HCT116 (cell line): ENCODE results near the gene CYRIA. TPM values are rescaled to one million over a fixed set of nuclear protein-coding genes. Genes with fewer than 3 reads are reported as not detected.

Source experiments
- ATAC-seq: fragments of 200-7000 bp; cut with Tn5 transposase; 2 replicates; pipeline ENCODE4 v1.9.1; 2020; ENCODE audit warnings: mild to moderate bottlenecking, moderate library complexity
- BruUV-seq: library from RNA; stranded (reverse); fragments of 400-500 nt; replicated peaks from 2 replicates; lab custom pipeline; 2021; lab: Mats Ljungman, UMichigan
- CTCF ChIA-PET: fragments of 300-600 bp; sonication (Branson Sonifier 250); formaldehyde crosslinking; loops from one replicate; lab custom pipeline; 2021; ENCODE audit warnings: antibody characterized with exemption; lab: Charles Lee
- POLR2A ChIA-PET: fragments of 300-600, 350-600 bp; sonication (Branson Sonifier 250); formaldehyde crosslinking; loops from one replicate; lab custom pipeline; 2021; ENCODE audit warnings: antibody characterized with exemption; lab: Charles Lee
- RAD21 ChIA-PET, 2 experiments: fragments of 300-600 bp; sonication (Branson Sonifier 250); formaldehyde crosslinking; loops; one replicate each; lab custom pipeline; 2023; ENCODE audit warnings: low total read pairs in 2 of 2; ENCODE audit not compliant: uncharacterized antibody in 2 of 2, unreplicated experiment in 2 of 2, low non-redundant PET in 1 of 2; lab: Charles Lee
- DNase-seq: peaks from one replicate; pipeline ENCODE4 v3.0.0-alpha.2; 2010; ENCODE audit warnings: low read depth, low spot score
- H2AFZ ChIP-seq: fragments of 200-600 bp; shearing (Covaris generic), sonication (generic); 2 replicates; pipeline ENCODE4 v1.6.1; 2017; ENCODE audit warnings: low read depth, mixed run types, mixed read lengths, antibody characterized with exemption, low read length; ENCODE audit not compliant: poor library complexity, severe bottlenecking
- H3K27ac ChIP-seq: 2 replicates; pipeline ENCODE4 v1.5.1; 2012; ENCODE audit warnings: low read depth, low read length
- H3K27me3 ChIP-seq: fragments of 200-600 bp; sonication (generic); 2 replicates; pipeline ENCODE4 v1.6.1; 2016; ENCODE audit warnings: mixed run types, low read length, mixed read lengths; ENCODE audit not compliant: insufficient read depth
- H3K36me3 ChIP-seq, 2 experiments: fragments of 200-500 bp in 1 of 2; fragments of 200-600 bp in 1 of 2; sonication (Bioruptor generic) in 1 of 2; sonication (generic) in 1 of 2; 2 replicates each; pipeline versions ENCODE4 v1.5.1 to v1.6.1; 2014 to 2016; ENCODE audit warnings: low read length in 2 of 2, inconsistent platforms in 1 of 2, mixed read lengths in 1 of 2, mixed run types in 1 of 2; ENCODE audit not compliant: insufficient read depth in 2 of 2, control insufficient read depth in 1 of 2
- H3K4me1 ChIP-seq, 2 experiments: fragments of 200-600 bp in 1 of 2; sonication (generic) in 1 of 2; 2 replicates each; pipeline versions ENCODE4 v1.5.1 to v1.6.1; 2012 to 2017; ENCODE audit warnings: low read length in 2 of 2, inconsistent platforms in 1 of 2, mild to moderate bottlenecking in 1 of 2, mixed read lengths in 1 of 2, mixed run types in 1 of 2, moderate library complexity in 1 of 2; ENCODE audit not compliant: insufficient read depth in 2 of 2, control insufficient read depth in 1 of 2
- H3K4me2 ChIP-seq: fragments of 200-600 bp; sonication (generic); 2 replicates; pipeline ENCODE4 v1.6.1; 2017; ENCODE audit warnings: mixed run types, low read length, mixed read lengths
- H3K4me3 ChIP-seq, 2 experiments: fragments of 200-600 bp in 1 of 2; sonication (generic) in 1 of 2; replicated peaks in 1 of 2; 2 replicates each; pipeline ENCODE4 v1.5.1; 2011 to 2016; ENCODE audit warnings: low read length in 2 of 2, control low read depth in 1 of 2, low read depth in 1 of 2, mild to moderate bottlenecking in 1 of 2, mixed read lengths in 1 of 2, mixed run types in 1 of 2
- H3K79me2 ChIP-seq: fragments of 200-600 bp; sonication (generic); 2 replicates; pipeline ENCODE4 v1.6.1; 2017; ENCODE audit warnings: mild to moderate bottlenecking, mixed run types, low read length, moderate library complexity, mixed read lengths; ENCODE audit not compliant: insufficient read depth
- H3K9ac ChIP-seq: fragments of 200-600 bp; sonication (generic); 2 replicates; pipeline ENCODE4 v1.6.1; 2016; ENCODE audit warnings: low read length, mixed read lengths
- H3K9me2 ChIP-seq: fragments of 200-600 bp; sonication (generic), shearing (Covaris generic); 2 replicates; pipeline ENCODE4 v1.6.1; 2017; ENCODE audit warnings: mixed run types, mild to moderate bottlenecking, moderate library complexity; ENCODE audit not compliant: insufficient read depth
- H3K9me3 ChIP-seq, 2 experiments: fragments of 200-500 bp in 1 of 2; fragments of 200-600 bp in 1 of 2; sonication (Bioruptor generic) in 1 of 2; sonication (generic) in 1 of 2; 2 replicates each; pipeline ENCODE4 v1.6.1; 2014 to 2017; ENCODE audit warnings: low read length in 2 of 2, mixed read lengths in 2 of 2, inconsistent platforms in 1 of 2, low read depth in 1 of 2, mild to moderate bottlenecking in 1 of 2, mixed run types in 1 of 2, moderate library complexity in 1 of 2; ENCODE audit not compliant: control insufficient read depth in 1 of 2, insufficient read depth in 1 of 2
- H4K20me1 ChIP-seq: fragments of 200-600 bp; sonication (generic), shearing (Covaris generic); 2 replicates; pipeline ENCODE4 v1.6.1; 2017; ENCODE audit warnings: mixed run types, mild to moderate bottlenecking, moderate library complexity; ENCODE audit not compliant: insufficient read depth
- CBX3 ChIP-seq: IDR thresholded peaks from 2 replicates; pipeline ENCODE4 v1.6.1; 2012; ENCODE audit warnings: low read depth
- CEBPB ChIP-seq: IDR thresholded peaks from 2 replicates; pipeline ENCODE4 v1.6.1; 2012; ENCODE audit warnings: low read depth
- EGR1 ChIP-seq: IDR thresholded peaks from 2 replicates; pipeline ENCODE4 v1.6.1; 2012; ENCODE audit warnings: low read depth
- EZH2phosphoT487 ChIP-seq: fragments of 200-600 bp; IDR thresholded peaks from 2 replicates; pipeline ENCODE4 v1.6.1; 2018; ENCODE audit warnings: antibody characterized with exemption, borderline replicate concordance
- JUND ChIP-seq: IDR thresholded peaks from 2 replicates; pipeline ENCODE4 v1.6.1; 2012
- POLR2A ChIP-seq: IDR thresholded peaks from 2 replicates; pipeline ENCODE4 v1.7.0; 2011; ENCODE audit warnings: borderline replicate concordance; ENCODE audit not compliant: insufficient read depth, insufficient read length; ENCODE audit errors: extremely low read depth
- RAD21 ChIP-seq: IDR thresholded peaks from 2 replicates; pipeline ENCODE4 v1.6.1; 2012; ENCODE audit warnings: low read depth, mild to moderate bottlenecking
- SIN3A ChIP-seq: IDR thresholded peaks from 2 replicates; pipeline ENCODE4 v1.6.1; 2012; ENCODE audit warnings: low read depth
- SP1 ChIP-seq: IDR thresholded peaks from 2 replicates; pipeline ENCODE4 v1.6.1; 2012; ENCODE audit warnings: low read depth
- TCF7L2 ChIP-seq: IDR thresholded peaks from 2 replicates; pipeline ENCODE4 v1.7.0; 2011; ENCODE audit warnings: borderline replicate concordance, inconsistent platforms; ENCODE audit not compliant: insufficient read depth, insufficient read length; ENCODE audit errors: extremely low read depth
- YY1 ChIP-seq: IDR thresholded peaks from 2 replicates; pipeline ENCODE4 v1.6.1; 2011; ENCODE audit warnings: low read length, low read depth, moderate library complexity, mild to moderate bottlenecking; ENCODE audit not compliant: insufficient replicate concordance; ENCODE audit errors: extremely low read depth
- ZFX ChIP-seq: fragments of 450-650 bp; IDR thresholded peaks from 2 replicates; pipeline ENCODE4 v1.6.1; 2017
- ZNF274 ChIP-seq: fragments of 200-500 bp; sonication (Bioruptor generic); IDR thresholded peaks from 2 replicates; pipeline ENCODE4 v1.6.1; 2014; ENCODE audit warnings: mild to moderate bottlenecking, low read depth, low read length, inconsistent platforms
- intact Hi-C: fragments of 100-400 bp; cut with micrococcal nuclease; formaldehyde crosslinking; loops from 2 replicates; pipeline ENCODE4 v1.10.0; 2022
- total RNA-seq: library from RNA; stranded (reverse); gene quantifications from one replicate; pipeline ENCODE4 v1.2.1, GENCODE V29; 2021; ENCODE audit not compliant: unreplicated experiment
- TF ChIP-seq, protein P1 (sequence below): IDR thresholded peaks from 2 replicates; pipeline ENCODE4 v1.6.1; 2012; ENCODE audit warnings: low read depth
- TF ChIP-seq, protein P2 (sequence below), 3 experiments: fragments of 200-600 bp in 1 of 3; sonication (generic) in 1 of 3; IDR thresholded peaks in 2 of 3; conservative IDR thresholded peaks in 1 of 3; 2 replicates each; pipeline ENCODE4 v1.5.1; 2012 to 2017; ENCODE audit warnings: low read depth in 2 of 3, low read length in 2 of 3, antibody characterized with exemption in 1 of 3, borderline replicate concordance in 1 of 3, control low read depth in 1 of 3, mild to moderate bottlenecking in 1 of 3, mixed read lengths in 1 of 3, mixed run types in 1 of 3, moderate library complexity in 1 of 3; ENCODE audit not compliant: insufficient read depth in 1 of 3

CYRIA gene
- total RNA-seq, 1 experiment from 2014 or later, result 0.44 TPM

DNA sequence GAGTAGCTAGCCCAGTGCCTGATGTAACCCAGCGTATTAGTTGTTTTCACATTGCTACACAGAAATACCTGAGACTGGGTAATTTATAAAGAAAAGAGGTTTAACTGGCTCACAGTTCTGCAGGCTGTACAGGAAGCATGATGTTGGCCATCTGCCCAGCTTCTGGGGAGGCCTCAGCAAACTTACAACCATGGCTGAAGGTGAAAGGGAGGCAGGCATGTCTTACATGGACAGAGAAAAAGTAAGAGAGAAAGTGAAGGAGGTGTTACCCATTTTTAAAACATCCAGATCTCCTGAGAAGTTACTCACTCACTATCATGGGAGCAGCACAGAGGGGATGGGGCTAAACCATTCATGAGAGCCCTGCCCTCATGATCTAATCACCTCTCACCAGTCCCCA is 6.1 kb upstream of the CYRIA start:
- no peak for ATAC-seq
- peaks cover 36% of the 10 kb centered on the region for H3K27me3 ChIP-seq
- no peak overlapping the region for H3K4me3 ChIP-seq
- H3K79me2 ChIP-seq, result no peaks in the 10 kb centered on the region
- ChIA-PET RAD21 (no interaction called here), POLR2A (no interaction called here), CTCF (no interaction called here)
- H2AFZ ChIP-seq, result no peak overlapping the region
- H4K20me1 ChIP-seq, result no peaks in the 10 kb centered on the region
- H3K4me1 ChIP-seq, result no peaks in the 10 kb centered on the region
- DNase-seq, result no peak
- no peak overlapping the region for H3K27ac ChIP-seq
- H3K9me2 ChIP-seq, result no peaks in the 10 kb centered on the region
- no peaks in the 10 kb centered on the region for H3K9me3 ChIP-seq
- BruUV-seq, result no TSS peak
- H3K9ac ChIP-seq, result no peak overlapping the region
- no peak for TF ChIP-seq ZNF274
- no peak for TF ChIP-seq CBX3
- TF ChIP-seq ZFX, result no peak
- TF ChIP-seq POLR2A, result no peak
- no peak for TF ChIP-seq CEBPB
- no peak for TF ChIP-seq EZH2phosphoT487
- intact Hi-C loops, result no loop called here
- H3K4me2 ChIP-seq, result no peak overlapping the region
- H3K36me3 ChIP-seq, result no peaks in the 10 kb centered on the region

DNA sequence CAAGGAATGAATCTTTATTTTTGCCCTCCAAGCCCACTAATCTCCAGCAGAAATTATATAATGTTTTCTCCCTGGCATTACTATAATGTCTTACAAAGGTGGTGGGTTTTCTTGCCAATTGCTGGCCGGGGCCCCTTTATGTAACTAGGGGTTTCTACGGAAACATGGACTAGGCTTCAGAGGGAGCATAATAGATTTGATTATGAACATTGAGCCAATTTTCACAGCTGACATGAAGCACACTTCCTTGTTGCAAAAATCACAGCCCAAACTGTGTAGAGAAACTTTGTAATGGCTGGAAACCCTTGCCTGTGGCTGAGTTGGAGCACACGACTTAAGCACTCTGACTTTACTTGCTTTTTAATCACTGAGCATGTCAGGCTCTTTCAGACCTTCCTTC is 3.8 kb upstream of the CYRIA start:
- TF ChIP-seq EGR1 (no peak), RAD21 (no peak), SP1 (no peak), POLR2A (no peak), JUND (no peak), CEBPB (no peak), SIN3A (no peak), YY1 (no peak), EZH2phosphoT487 (no peak), CBX3 (no peak), TCF7L2 (no peak)
- TF ChIP-seq, protein P1, sequence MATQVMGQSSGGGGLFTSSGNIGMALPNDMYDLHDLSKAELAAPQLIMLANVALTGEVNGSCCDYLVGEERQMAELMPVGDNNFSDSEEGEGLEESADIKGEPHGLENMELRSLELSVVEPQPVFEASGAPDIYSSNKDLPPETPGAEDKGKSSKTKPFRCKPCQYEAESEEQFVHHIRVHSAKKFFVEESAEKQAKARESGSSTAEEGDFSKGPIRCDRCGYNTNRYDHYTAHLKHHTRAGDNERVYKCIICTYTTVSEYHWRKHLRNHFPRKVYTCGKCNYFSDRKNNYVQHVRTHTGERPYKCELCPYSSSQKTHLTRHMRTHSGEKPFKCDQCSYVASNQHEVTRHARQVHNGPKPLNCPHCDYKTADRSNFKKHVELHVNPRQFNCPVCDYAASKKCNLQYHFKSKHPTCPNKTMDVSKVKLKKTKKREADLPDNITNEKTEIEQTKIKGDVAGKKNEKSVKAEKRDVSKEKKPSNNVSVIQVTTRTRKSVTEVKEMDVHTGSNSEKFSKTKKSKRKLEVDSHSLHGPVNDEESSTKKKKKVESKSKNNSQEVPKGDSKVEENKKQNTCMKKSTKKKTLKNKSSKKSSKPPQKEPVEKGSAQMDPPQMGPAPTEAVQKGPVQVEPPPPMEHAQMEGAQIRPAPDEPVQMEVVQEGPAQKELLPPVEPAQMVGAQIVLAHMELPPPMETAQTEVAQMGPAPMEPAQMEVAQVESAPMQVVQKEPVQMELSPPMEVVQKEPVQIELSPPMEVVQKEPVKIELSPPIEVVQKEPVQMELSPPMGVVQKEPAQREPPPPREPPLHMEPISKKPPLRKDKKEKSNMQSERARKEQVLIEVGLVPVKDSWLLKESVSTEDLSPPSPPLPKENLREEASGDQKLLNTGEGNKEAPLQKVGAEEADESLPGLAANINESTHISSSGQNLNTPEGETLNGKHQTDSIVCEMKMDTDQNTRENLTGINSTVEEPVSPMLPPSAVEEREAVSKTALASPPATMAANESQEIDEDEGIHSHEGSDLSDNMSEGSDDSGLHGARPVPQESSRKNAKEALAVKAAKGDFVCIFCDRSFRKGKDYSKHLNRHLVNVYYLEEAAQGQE, result no peak
- TF ChIP-seq, protein P2, sequence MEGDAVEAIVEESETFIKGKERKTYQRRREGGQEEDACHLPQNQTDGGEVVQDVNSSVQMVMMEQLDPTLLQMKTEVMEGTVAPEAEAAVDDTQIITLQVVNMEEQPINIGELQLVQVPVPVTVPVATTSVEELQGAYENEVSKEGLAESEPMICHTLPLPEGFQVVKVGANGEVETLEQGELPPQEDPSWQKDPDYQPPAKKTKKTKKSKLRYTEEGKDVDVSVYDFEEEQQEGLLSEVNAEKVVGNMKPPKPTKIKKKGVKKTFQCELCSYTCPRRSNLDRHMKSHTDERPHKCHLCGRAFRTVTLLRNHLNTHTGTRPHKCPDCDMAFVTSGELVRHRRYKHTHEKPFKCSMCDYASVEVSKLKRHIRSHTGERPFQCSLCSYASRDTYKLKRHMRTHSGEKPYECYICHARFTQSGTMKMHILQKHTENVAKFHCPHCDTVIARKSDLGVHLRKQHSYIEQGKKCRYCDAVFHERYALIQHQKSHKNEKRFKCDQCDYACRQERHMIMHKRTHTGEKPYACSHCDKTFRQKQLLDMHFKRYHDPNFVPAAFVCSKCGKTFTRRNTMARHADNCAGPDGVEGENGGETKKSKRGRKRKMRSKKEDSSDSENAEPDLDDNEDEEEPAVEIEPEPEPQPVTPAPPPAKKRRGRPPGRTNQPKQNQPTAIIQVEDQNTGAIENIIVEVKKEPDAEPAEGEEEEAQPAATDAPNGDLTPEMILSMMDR (IDR thresholded peaks at IDR 0.05 in 2 of 3, conservative IDR thresholded peaks at IDR 0.05 in 1 of 3; ENCODE audit: borderline replicate concordance in 1 of 3, insufficient read depth in 1 of 3, low read depth in 2 of 3, low read length in 2 of 3), result no peak
- TF ChIP-seq, all 23 proteins: peak for 0
- Histone ChIP-seq H3K9me3 (no peaks in the 10 kb centered on the region), H3K36me3 (no peaks in the 10 kb centered on the region), H3K27me3 (peaks cover 56% of the 10 kb centered on the region), H3K4me2 (no peak overlapping the region), H3K4me3 (no peak overlapping the region), H3K79me2 (no peaks in the 10 kb centered on the region), H3K9ac (no peak overlapping the region), H4K20me1 (no peaks in the 10 kb centered on the region), H3K4me1 (peaks cover 3 to 5% of the 10 kb centered on the region in 2 experiments; a peak in 2 of 4 replicates), H2AFZ (no peak overlapping the region), H3K9me2 (no peaks in the 10 kb centered on the region), H3K27ac (no peak overlapping the region)
- POLR2A ChIA-PET, result no interaction called here
- RAD21 ChIA-PET, result no interaction called here
- BruUV-seq, result no TSS peak
- no peak for DNase-seq
- intact Hi-C loops, result no loop called here
- CTCF ChIA-PET, result no interaction called here
- ATAC-seq, result no peak
